HEK293 (cell line): ENCODE measurements around the gene FAM209B.

Experiments
- CTCF ChIA-PET: fragments of 350-600 bp; formaldehyde crosslinking; extraction: SDS; loops from one replicate; lab custom pipeline; 2021; ENCODE audit warnings: antibody characterized with exemption; lab: Yijun Ruan, JAX
- POLR2A ChIA-PET: fragments of 300-600 bp; formaldehyde crosslinking; extraction: SDS; loops from one replicate; lab custom pipeline; 2020; ENCODE audit warnings: antibody characterized with exemption, inconsistent platforms; lab: Yijun Ruan, JAX
- H3K27ac ChIP-seq: fragments of 200-500 bp; sonication (Bioruptor generic); 2 replicates; pipeline ENCODE4 v1.5.1; 2014; ENCODE audit warnings: low read depth, low read length, control low read depth, inconsistent platforms; ENCODE audit errors: extremely low read depth
- H3K36me3 ChIP-seq, 2 experiments: fragments of 200-500 bp in 1 of 2; sonication (Bioruptor generic) in 1 of 2; 1 replicate in 1 of 2; 2 replicates in 1 of 2; pipeline ENCODE4 v1.5.1; 2014 to 2017; ENCODE audit warnings: inconsistent platforms in 2 of 2, low read length in 2 of 2; ENCODE audit not compliant: control insufficient read depth in 2 of 2, insufficient read depth in 1 of 2
- H3K4me1 ChIP-seq: fragments of 200-500 bp; sonication (Bioruptor generic); 2 replicates; pipeline ENCODE4 v1.5.1; 2014; ENCODE audit warnings: mild to moderate bottlenecking, low read length, inconsistent platforms; ENCODE audit not compliant: control insufficient read depth, insufficient read depth
- H3K4me3 ChIP-seq: 2 replicates; pipeline ENCODE4 v1.5.1; 2011; ENCODE audit warnings: low read depth, mild to moderate bottlenecking, control low read depth, low read length, moderate library complexity
- H3K9me3 ChIP-seq: fragments of 200-500 bp; sonication (Bioruptor generic); 2 replicates; pipeline ENCODE4 v1.5.1; 2014; ENCODE audit warnings: low read depth, low read length, inconsistent platforms; ENCODE audit not compliant: control insufficient read depth, insufficient read depth
- OVOL3 ChIP-seq: fragments of 450-650 bp; formaldehyde crosslinking; IDR thresholded peaks from 2 replicates; pipeline ENCODE4 v1.5.1; 2016; ENCODE audit warnings: missing biosample characterization, missing genetic modification characterization
- YY1 ChIP-seq: fragments of 450-650 bp; formaldehyde crosslinking; IDR thresholded peaks from 2 replicates; pipeline ENCODE4 v1.5.1; 2018; ENCODE audit warnings: missing biosample characterization, missing genetic modification characterization
- ZNF221 ChIP-seq: fragments of 450-650 bp; formaldehyde crosslinking; IDR thresholded peaks from 2 replicates; pipeline ENCODE4 v1.5.1; 2017; ENCODE audit warnings: missing biosample characterization, missing genetic modification characterization, borderline replicate concordance
- ZNF24 ChIP-seq: fragments of 450-650 bp; formaldehyde crosslinking; IDR thresholded peaks from 2 replicates; pipeline ENCODE4 v1.5.1; 2016; ENCODE audit warnings: missing biosample characterization, missing genetic modification characterization
- ZNF280C ChIP-seq: fragments of 450-650 bp; formaldehyde crosslinking; IDR thresholded peaks from 2 replicates; pipeline ENCODE4 v1.5.1; 2016; ENCODE audit warnings: missing biosample characterization, missing genetic modification characterization
- ZNF350 ChIP-seq: fragments of 450-650 bp; formaldehyde crosslinking; IDR thresholded peaks from 2 replicates; pipeline ENCODE4 v1.5.0; 2017; ENCODE audit warnings: missing biosample characterization, mild to moderate bottlenecking, missing genetic modification characterization
- ZNF585B ChIP-seq: fragments of 450-650 bp; formaldehyde crosslinking; IDR thresholded peaks from 2 replicates; pipeline ENCODE4 v1.5.1; 2016; ENCODE audit warnings: missing biosample characterization, missing genetic modification characterization
- ZNF639 ChIP-seq: fragments of 450-650 bp; formaldehyde crosslinking; IDR thresholded peaks from 2 replicates; pipeline ENCODE4 v1.5.1; 2016; ENCODE audit warnings: missing biosample characterization, missing genetic modification characterization
- ZNF654 ChIP-seq: fragments of 450-650 bp; formaldehyde crosslinking; IDR thresholded peaks from 2 replicates; pipeline ENCODE4 v1.5.1; 2016; ENCODE audit warnings: low read depth, missing biosample characterization, missing genetic modification characterization
- ZNF692 ChIP-seq: fragments of 450-650 bp; formaldehyde crosslinking; IDR thresholded peaks from 2 replicates; pipeline ENCODE4 v1.5.1; 2016; ENCODE audit warnings: missing biosample characterization, missing genetic modification characterization
- ZNF777 ChIP-seq: fragments of 450-650 bp; formaldehyde crosslinking; IDR thresholded peaks from 2 replicates; pipeline ENCODE4 v1.5.1; 2017; ENCODE audit warnings: missing biosample characterization, missing genetic modification characterization, borderline replicate concordance
- ZNF785 ChIP-seq: fragments of 450-650 bp; formaldehyde crosslinking; IDR thresholded peaks from 2 replicates; pipeline ENCODE4 v1.5.1; 2016; ENCODE audit warnings: missing biosample characterization, missing genetic modification characterization
- TF ChIP-seq, protein P1 (sequence below): fragments of 450-650 bp; formaldehyde crosslinking; IDR thresholded peaks from 2 replicates; pipeline ENCODE4 v1.5.1; 2016; ENCODE audit warnings: missing biosample characterization, missing genetic modification characterization

The FAM209B gene

DNA sequence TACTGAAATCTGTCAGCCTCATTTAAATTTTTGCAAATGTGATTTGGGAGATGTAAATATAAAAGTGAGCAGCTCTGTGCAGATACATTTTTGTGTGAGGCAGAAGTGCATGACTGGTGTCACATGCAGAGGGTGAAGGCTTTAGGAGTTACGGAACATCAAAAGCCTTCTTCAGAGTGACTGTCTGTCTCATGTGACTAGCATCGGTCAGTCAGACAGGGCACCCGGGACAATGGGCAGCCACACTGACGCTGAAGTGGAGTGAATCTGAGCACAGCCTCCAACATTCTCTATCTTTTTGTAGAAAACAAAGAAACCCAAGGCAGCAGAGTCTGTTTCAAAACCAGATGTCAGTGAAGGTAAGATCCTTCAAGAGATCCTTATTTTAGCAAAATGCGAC is 16.4 kb upstream of the FAM209B start (continued):
- TF ChIP-seq ZNF221 (tag by site-specific recombination) = no peak
- no peak for TF ChIP-seq ZNF785 (tag by site-specific recombination)

DNA sequence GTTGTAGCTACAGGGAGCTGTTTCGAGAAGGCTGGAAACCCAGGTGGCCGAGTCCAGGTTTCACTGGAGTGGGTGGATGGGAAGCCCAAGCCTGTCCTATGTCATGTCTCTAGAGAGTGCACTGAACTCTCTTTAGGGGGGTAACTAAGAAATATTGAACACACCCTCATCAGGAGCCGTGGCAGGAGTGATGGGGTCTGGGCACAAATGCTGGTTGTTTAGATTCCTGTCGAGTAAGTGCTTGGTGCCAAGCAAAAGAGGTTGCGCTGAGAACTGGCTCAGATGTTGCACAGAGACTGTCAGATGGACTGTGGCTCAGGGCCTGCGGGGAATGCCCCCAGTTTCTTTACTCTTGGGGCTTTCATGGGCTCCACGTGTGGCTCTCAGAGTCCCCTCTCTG is 15.8 kb upstream of the FAM209B start:
- POLR2A ChIA-PET = no interaction called here

More for the DNA sequence above, 15.8 kb upstream of the FAM209B start:
- CTCF ChIA-PET = interaction anchor here (0.6 kb wide), 1 partner anchor 32 kb away, joined by 4 read pairs; no protein-coding TSS in a partner anchor
- Histone ChIP-seq H3K4me1 (no peaks in the 10 kb centered on the region), H3K36me3 (peaks cover 0 to 60% of the 10 kb centered on the region in 2 experiments; a peak in 1 of 3 replicates), H3K27ac (no peak overlapping the region), H3K4me3 (no peak overlapping the region), H3K9me3 (no peaks in the 10 kb centered on the region)
- TF ChIP-seq ZNF24 (tag by site-specific recombination) = no peak
- TF ChIP-seq, protein P1, sequence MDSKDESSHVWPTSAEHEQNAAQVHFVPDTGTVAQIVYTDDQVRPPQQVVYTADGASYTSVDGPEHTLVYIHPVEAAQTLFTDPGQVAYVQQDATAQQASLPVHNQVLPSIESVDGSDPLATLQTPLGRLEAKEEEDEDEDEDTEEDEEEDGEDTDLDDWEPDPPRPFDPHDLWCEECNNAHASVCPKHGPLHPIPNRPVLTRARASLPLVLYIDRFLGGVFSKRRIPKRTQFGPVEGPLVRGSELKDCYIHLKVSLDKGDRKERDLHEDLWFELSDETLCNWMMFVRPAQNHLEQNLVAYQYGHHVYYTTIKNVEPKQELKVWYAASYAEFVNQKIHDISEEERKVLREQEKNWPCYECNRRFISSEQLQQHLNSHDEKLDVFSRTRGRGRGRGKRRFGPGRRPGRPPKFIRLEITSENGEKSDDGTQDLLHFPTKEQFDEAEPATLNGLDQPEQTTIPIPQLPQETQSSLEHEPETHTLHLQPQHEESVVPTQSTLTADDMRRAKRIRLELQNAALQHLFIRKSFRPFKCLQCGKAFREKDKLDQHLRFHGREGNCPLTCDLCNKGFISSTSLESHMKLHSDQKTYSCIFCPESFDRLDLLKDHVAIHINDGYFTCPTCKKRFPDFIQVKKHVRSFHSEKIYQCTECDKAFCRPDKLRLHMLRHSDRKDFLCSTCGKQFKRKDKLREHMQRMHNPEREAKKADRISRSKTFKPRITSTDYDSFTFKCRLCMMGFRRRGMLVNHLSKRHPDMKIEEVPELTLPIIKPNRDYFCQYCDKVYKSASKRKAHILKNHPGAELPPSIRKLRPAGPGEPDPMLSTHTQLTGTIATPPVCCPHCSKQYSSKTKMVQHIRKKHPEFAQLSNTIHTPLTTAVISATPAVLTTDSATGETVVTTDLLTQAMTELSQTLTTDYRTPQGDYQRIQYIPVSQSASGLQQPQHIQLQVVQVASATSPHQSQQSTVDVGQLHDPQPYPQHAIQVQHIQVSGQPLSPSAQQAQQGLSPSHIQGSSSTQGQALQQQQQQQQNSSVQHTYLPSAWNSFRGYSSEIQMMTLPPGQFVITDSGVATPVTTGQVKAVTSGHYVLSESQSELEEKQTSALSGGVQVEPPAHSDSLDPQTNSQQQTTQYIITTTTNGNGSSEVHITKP (tag by site-specific recombination) = no peak
- no peak for TF ChIP-seq ZNF654 (tag by site-specific recombination)
- TF ChIP-seq ZNF639 = no peak
- no peak for TF ChIP-seq OVOL3 (tag by site-specific recombination)
- no peak for TF ChIP-seq ZNF777 (tag by site-specific recombination)
- TF ChIP-seq ZNF692 (tag by site-specific recombination) = no peak
- no peak for TF ChIP-seq ZNF280C (tag by site-specific recombination)
- TF ChIP-seq ZNF350 (tag by site-specific recombination) = no peak
- TF ChIP-seq ZNF221 (tag by site-specific recombination) = no peak
- TF ChIP-seq ZNF585B (tag by site-specific recombination) = no peak
- no peak for TF ChIP-seq YY1 (tag by site-specific recombination)
